ENCODE data around the gene NEB. TPM values are rescaled to one million over a fixed set of nuclear protein-coding genes. Genes with fewer than 3 reads are reported as not detected.
"Not testable (repeated sequence)": the region's sequence is repeated elsewhere in the genome, so short reads cannot be mapped to it uniquely, and the experiment has no call there.

The NEB gene
- total and polyA plus RNA-seq, 2 donors (not counting 1 experiment from before 2014, with no cell fraction given): 3.6 to 4.6 TPM

GRCh38 chr2:151602402-151602801 is 131.9 kb downstream of the NEB start:
- H3K79me2 ChIP-seq (ENCODE audit: control insufficient read depth, insufficient read depth, low read length); POLR2A ChIA-PET; H3K4me1 Mint-ChIP-seq; H3K9ac ChIP-seq (ENCODE audit: low read length); H3K27ac ChIP-seq (ENCODE audit: low read length in 2 of 2); ATAC-seq (ENCODE audit: low read depth); H2AFZ ChIP-seq (ENCODE audit: insufficient read depth, low read depth, low read length, poor library complexity, severe bottlenecking); CTCF ChIA-PET; H3K9me3 ChIP-seq (ENCODE audit: control extremely low read depth in 1 of 3, control insufficient read depth in 2 of 3, insufficient read depth in 1 of 3, low read length in 2 of 3); H3K4me1 ChIP-seq (ENCODE audit: control insufficient read depth in 2 of 2, insufficient read depth in 2 of 2, low read length in 2 of 2); H3K4me3 ChIP-seq (ENCODE audit: control extremely low read depth in 1 of 5, extremely low read depth in 1 of 5, insufficient read depth in 1 of 5, low read depth in 2 of 5, low read length in 4 of 5); intact Hi-C loops (cut with micrococcal nuclease); H3K36me3 ChIP-seq (replicated peaks in 1 of 2; ENCODE audit: control extremely low read depth in 1 of 2, control insufficient read depth in 1 of 2, extremely low read depth in 1 of 2, insufficient read depth in 2 of 2, low read length in 1 of 2); H3K27me3 Mint-ChIP-seq; H3K4me3 Mint-ChIP-seq; H3K9me3 Mint-ChIP-seq (ENCODE audit: insufficient read depth); H3K27ac Mint-ChIP-seq; DNase-seq; H3K27me3 ChIP-seq (replicated peaks in 1 of 4; ENCODE audit: control extremely low read depth in 1 of 4, control insufficient read depth in 3 of 4, insufficient read depth in 4 of 4, low read length in 3 of 4); H4K20me1 ChIP-seq (ENCODE audit: control insufficient read depth, insufficient read depth, low read length, poor library complexity, severe bottlenecking); H3K4me2 ChIP-seq (replicated peaks; ENCODE audit: low read depth, low read length, poor library complexity, severe bottlenecking): not testable (repeated sequence)
- WGBS (ENCODE audit: insufficient coverage): no CpG with 5 or more reads among the region's 5 CpGs

DNA sequence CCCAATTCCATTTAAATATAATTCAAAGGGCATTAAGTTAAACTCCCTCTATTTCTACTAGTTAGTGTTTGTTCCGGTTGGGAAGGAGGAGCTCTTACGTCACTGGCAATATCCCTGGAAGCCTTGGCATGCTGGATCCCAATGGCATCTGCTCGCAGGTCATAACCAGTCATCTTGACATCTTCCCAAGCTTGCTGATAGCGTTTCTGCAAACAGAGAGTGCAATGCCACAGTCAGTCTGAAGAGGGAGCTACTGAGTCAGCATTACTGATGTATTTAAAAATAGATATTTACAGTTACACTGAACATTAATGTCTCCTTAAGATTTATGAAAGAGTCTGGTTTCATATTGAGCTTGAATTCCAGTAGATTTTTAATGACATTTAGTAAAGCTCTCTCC is 132.5 kb downstream of the NEB start:
- WGBS (ENCODE audit: insufficient coverage): no CpG with 5 or more reads among the region's 4 CpGs
- H3K9ac ChIP-seq (ENCODE audit: low read length); H3K36me3 ChIP-seq (replicated peaks in 1 of 2; ENCODE audit: control extremely low read depth in 1 of 2, control insufficient read depth in 1 of 2, extremely low read depth in 1 of 2, insufficient read depth in 2 of 2, low read length in 1 of 2); H4K20me1 ChIP-seq (ENCODE audit: control insufficient read depth, insufficient read depth, low read length, poor library complexity, severe bottlenecking); DNase-seq; H3K9me3 ChIP-seq (ENCODE audit: control extremely low read depth in 1 of 3, control insufficient read depth in 2 of 3, insufficient read depth in 1 of 3, low read length in 2 of 3); H3K27me3 ChIP-seq (replicated peaks in 1 of 4; ENCODE audit: control extremely low read depth in 1 of 4, control insufficient read depth in 3 of 4, insufficient read depth in 4 of 4, low read length in 3 of 4); H3K27me3 Mint-ChIP-seq; CTCF ChIA-PET; H3K27ac Mint-ChIP-seq; POLR2A ChIA-PET; H3K79me2 ChIP-seq (ENCODE audit: control insufficient read depth, insufficient read depth, low read length); H3K9me3 Mint-ChIP-seq (ENCODE audit: insufficient read depth); H3K4me3 Mint-ChIP-seq; H3K4me1 ChIP-seq (ENCODE audit: control insufficient read depth in 2 of 2, insufficient read depth in 2 of 2, low read length in 2 of 2); H3K4me1 Mint-ChIP-seq; H3K27ac ChIP-seq (ENCODE audit: low read length in 2 of 2); H3K4me2 ChIP-seq (replicated peaks; ENCODE audit: low read depth, low read length, poor library complexity, severe bottlenecking); H3K4me3 ChIP-seq (ENCODE audit: control extremely low read depth in 1 of 5, extremely low read depth in 1 of 5, insufficient read depth in 1 of 5, low read depth in 2 of 5, low read length in 4 of 5); intact Hi-C loops (cut with micrococcal nuclease); H2AFZ ChIP-seq (ENCODE audit: insufficient read depth, low read depth, low read length, poor library complexity, severe bottlenecking): not testable (repeated sequence)
- ATAC-seq (ENCODE audit: low read depth): peak; percentile 73

GRCh38 chr2:151596903-151597608 is 137.2 kb downstream of the NEB start:
- H3K4me3 ChIP-seq (ENCODE audit: control extremely low read depth in 1 of 5, extremely low read depth in 1 of 5, insufficient read depth in 1 of 5, low read depth in 2 of 5, low read length in 4 of 5); H3K36me3 ChIP-seq (replicated peaks in 1 of 2; ENCODE audit: control extremely low read depth in 1 of 2, control insufficient read depth in 1 of 2, extremely low read depth in 1 of 2, insufficient read depth in 2 of 2, low read length in 1 of 2); H3K79me2 ChIP-seq (ENCODE audit: control insufficient read depth, insufficient read depth, low read length); H3K27ac Mint-ChIP-seq; CTCF ChIA-PET; H3K27me3 Mint-ChIP-seq; H3K4me2 ChIP-seq (replicated peaks; ENCODE audit: low read depth, low read length, poor library complexity, severe bottlenecking); DNase-seq; H3K9me3 ChIP-seq (ENCODE audit: control extremely low read depth in 1 of 3, control insufficient read depth in 2 of 3, insufficient read depth in 1 of 3, low read length in 2 of 3); H4K20me1 ChIP-seq (ENCODE audit: control insufficient read depth, insufficient read depth, low read length, poor library complexity, severe bottlenecking); H3K4me1 ChIP-seq (ENCODE audit: control insufficient read depth in 2 of 2, insufficient read depth in 2 of 2, low read length in 2 of 2); H3K9me3 Mint-ChIP-seq (ENCODE audit: insufficient read depth); H3K4me3 Mint-ChIP-seq; POLR2A ChIA-PET; intact Hi-C loops (cut with micrococcal nuclease); H2AFZ ChIP-seq (ENCODE audit: insufficient read depth, low read depth, low read length, poor library complexity, severe bottlenecking); H3K27ac ChIP-seq (ENCODE audit: low read length in 2 of 2); H3K9ac ChIP-seq (ENCODE audit: low read length); H3K27me3 ChIP-seq (replicated peaks in 1 of 4; ENCODE audit: control extremely low read depth in 1 of 4, control insufficient read depth in 3 of 4, insufficient read depth in 4 of 4, low read length in 3 of 4); ATAC-seq (ENCODE audit: low read depth); H3K4me1 Mint-ChIP-seq: not testable (repeated sequence)
- no CpG with 5 or more reads among the region's 4 CpGs for WGBS (ENCODE audit: insufficient coverage)

- H3K9me3 ChIP-seq (ENCODE audit: control extremely low read depth in 1 of 3, control insufficient read depth in 2 of 3, insufficient read depth in 1 of 3, low read length in 2 of 3); H3K4me3 ChIP-seq (ENCODE audit: control extremely low read depth in 1 of 5, extremely low read depth in 1 of 5, insufficient read depth in 1 of 5, low read depth in 2 of 5, low read length in 4 of 5); H2AFZ ChIP-seq (ENCODE audit: insufficient read depth, low read depth, low read length, poor library complexity, severe bottlenecking); intact Hi-C loops (cut with micrococcal nuclease); POLR2A ChIA-PET; H3K4me3 Mint-ChIP-seq; H3K36me3 ChIP-seq (replicated peaks in 1 of 2; ENCODE audit: control extremely low read depth in 1 of 2, control insufficient read depth in 1 of 2, extremely low read depth in 1 of 2, insufficient read depth in 2 of 2, low read length in 1 of 2); H4K20me1 ChIP-seq (ENCODE audit: control insufficient read depth, insufficient read depth, low read length, poor library complexity, severe bottlenecking); H3K27ac Mint-ChIP-seq; ATAC-seq (ENCODE audit: low read depth); H3K27me3 Mint-ChIP-seq; H3K27me3 ChIP-seq (replicated peaks in 1 of 4; ENCODE audit: control extremely low read depth in 1 of 4, control insufficient read depth in 3 of 4, insufficient read depth in 4 of 4, low read length in 3 of 4); H3K27ac ChIP-seq (ENCODE audit: low read length in 2 of 2); DNase-seq; H3K9me3 Mint-ChIP-seq (ENCODE audit: insufficient read depth); H3K79me2 ChIP-seq (ENCODE audit: control insufficient read depth, insufficient read depth, low read length); H3K4me1 Mint-ChIP-seq; H3K9ac ChIP-seq (ENCODE audit: low read length); H3K4me1 ChIP-seq (ENCODE audit: control insufficient read depth in 2 of 2, insufficient read depth in 2 of 2, low read length in 2 of 2); H3K4me2 ChIP-seq (replicated peaks; ENCODE audit: low read depth, low read length, poor library complexity, severe bottlenecking): not testable (repeated sequence)
- CTCF ChIA-PET: interaction anchor here (0.7 kb wide), 1 partner anchor 216 kb away, joined by 3 read pairs; no protein-coding TSS in a partner anchor
- WGBS (ENCODE audit: insufficient coverage): 100% methylated on average over 1 of the region's 4 CpGs
These were observed 142.4 kb downstream of the NEB start for GRCh38 chr2:151591908-151592255.
